Transverse colon (tissue), 3 donors: ENCODE measurements around the gene RGS19.

Experiments used
- CTCF ChIP-seq, 5 experiments: fragments of 200-600 bp in 3 of 5; fragments of 450-650 bp in 2 of 5; sonication (generic) in 3 of 5; IDR thresholded peaks; 1 replicate in 2 of 5; 2 replicates in 3 of 5; pipeline ENCODE4 v1.5.1; 2016 to 2017; ENCODE audit warnings: antibody characterized with exemption in 5 of 5, inconsistent platforms in 3 of 5, mild to moderate bottlenecking in 2 of 5, moderate library complexity in 1 of 5
- EP300 ChIP-seq: sonication (generic); formaldehyde crosslinking; IDR thresholded peaks from one replicate; pipeline ENCODE4 v1.6.1; 2017; ENCODE audit warnings: antibody characterized with exemption, low read depth
- POLR2A ChIP-seq: fragments of 450-650 bp; IDR thresholded peaks from one replicate; pipeline ENCODE4 v1.6.1; 2016; ENCODE audit warnings: antibody characterized with exemption, mild to moderate bottlenecking, moderate library complexity

- TF ChIP-seq POLR2A: no peak
- no peak for TF ChIP-seq CTCF (IDR thresholded peaks at IDR 0.05)
- no peak for TF ChIP-seq EP300
Measured at GRCh38 chr20:64095927-64096326, 16.6 kb upstream of the RGS19 start.
